Muscle of leg (tissue), 11 donors: ENCODE measurements around the gene COQ9. TPM values are rescaled to one million over a fixed set of nuclear protein-coding genes. Genes with fewer than 3 reads are reported as not detected.

Source experiments
- DNase-seq: peaks from one replicate; pipeline ENCODE4 v3.0.0; 2013
- H3K27ac ChIP-seq: one replicate; pipeline ENCODE4 v1.5.1; 2013; ENCODE audit warnings: mild to moderate bottlenecking, low read length, control low read depth
- H3K27me3 ChIP-seq: one replicate; pipeline ENCODE4 v1.6.1; 2013; ENCODE audit warnings: low read length; ENCODE audit not compliant: control insufficient read depth, insufficient read depth
- H3K36me3 ChIP-seq: one replicate; pipeline ENCODE4 v1.6.1; 2013; ENCODE audit warnings: low read length; ENCODE audit not compliant: control insufficient read depth, insufficient read depth
- H3K4me1 ChIP-seq: one replicate; pipeline ENCODE4 v1.6.1; 2013; ENCODE audit warnings: low read length; ENCODE audit not compliant: control insufficient read depth, insufficient read depth
- H3K4me3 ChIP-seq: one replicate; pipeline ENCODE4 v1.5.1; 2013; ENCODE audit warnings: low read length, control low read depth
- H3K9me3 ChIP-seq: replicated peaks from 2 replicates; pipeline ENCODE4 v1.6.1; 2013; ENCODE audit warnings: low read depth, low read length; ENCODE audit not compliant: control insufficient read depth
- WGBS: methylation state at CpG from one replicate; pipeline ENCODE4 v1.1.5; 2013; ENCODE audit warnings: missing lambda C conversion rate; ENCODE audit not compliant: insufficient coverage; 5-methylcytosine and 5-hydroxymethylcytosine counted together
- polyA plus RNA-seq, 8 donors: library from polyadenylated mRNA; unstranded; fragments of 120-200 nt; gene quantifications; one replicate each; pipeline versions ENCODE4 v1.2.1 to v1.2.3, GENCODE V29; 2013; ENCODE audit warnings: inconsistent platforms in 1 of 8, low replicate concordance in 1 of 8; ENCODE audit not compliant: insufficient read length in 8 of 8, insufficient read depth in 1 of 8
- total RNA-seq: library from RNA; stranded (reverse); fragments of 120-200 nt; gene quantifications from one replicate; pipeline ENCODE4 v1.2.4, GENCODE V29; 2013

Gene COQ9
- total and polyA plus RNA-seq, 9 donors, result 57.0 to 75.0 (median 67.4) TPM

DNA sequence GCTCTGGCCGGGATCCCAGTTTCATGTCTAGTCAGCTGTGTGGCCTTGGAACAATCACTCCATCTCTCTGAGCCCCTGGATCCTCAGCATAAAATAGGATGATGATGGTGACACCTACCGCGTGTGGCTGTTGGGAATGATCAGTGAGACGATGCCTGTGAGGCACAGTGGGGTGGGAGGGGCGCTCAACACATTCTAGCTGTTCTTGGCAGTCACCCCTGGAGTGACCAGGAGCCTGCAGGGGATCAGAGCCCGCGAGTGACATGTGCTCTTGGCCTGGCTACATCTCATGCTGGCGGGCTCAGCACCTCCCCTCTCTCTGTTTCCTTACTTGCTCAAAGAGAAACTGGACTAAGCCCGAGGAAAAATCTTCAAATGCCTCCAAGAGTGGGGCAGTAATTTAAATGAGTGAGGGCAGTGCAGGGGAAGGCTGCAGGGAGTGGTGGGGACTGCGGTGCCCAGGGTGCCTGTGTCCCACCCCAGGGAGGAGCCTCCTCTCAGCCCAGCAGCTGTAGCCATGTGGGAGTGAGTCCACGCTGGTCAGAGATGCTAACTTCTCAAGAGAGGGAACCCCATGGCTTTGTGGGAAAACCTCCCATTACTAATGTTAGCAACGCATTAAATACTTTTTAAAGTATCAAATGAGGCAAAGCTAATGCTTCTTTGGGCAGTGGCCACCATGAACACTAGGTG lies 62.1 kb downstream of the COQ9 start:
- DNase-seq, result no peak
- 46% methylated on average over 5 of the region's 12 CpGs for WGBS

DNA sequence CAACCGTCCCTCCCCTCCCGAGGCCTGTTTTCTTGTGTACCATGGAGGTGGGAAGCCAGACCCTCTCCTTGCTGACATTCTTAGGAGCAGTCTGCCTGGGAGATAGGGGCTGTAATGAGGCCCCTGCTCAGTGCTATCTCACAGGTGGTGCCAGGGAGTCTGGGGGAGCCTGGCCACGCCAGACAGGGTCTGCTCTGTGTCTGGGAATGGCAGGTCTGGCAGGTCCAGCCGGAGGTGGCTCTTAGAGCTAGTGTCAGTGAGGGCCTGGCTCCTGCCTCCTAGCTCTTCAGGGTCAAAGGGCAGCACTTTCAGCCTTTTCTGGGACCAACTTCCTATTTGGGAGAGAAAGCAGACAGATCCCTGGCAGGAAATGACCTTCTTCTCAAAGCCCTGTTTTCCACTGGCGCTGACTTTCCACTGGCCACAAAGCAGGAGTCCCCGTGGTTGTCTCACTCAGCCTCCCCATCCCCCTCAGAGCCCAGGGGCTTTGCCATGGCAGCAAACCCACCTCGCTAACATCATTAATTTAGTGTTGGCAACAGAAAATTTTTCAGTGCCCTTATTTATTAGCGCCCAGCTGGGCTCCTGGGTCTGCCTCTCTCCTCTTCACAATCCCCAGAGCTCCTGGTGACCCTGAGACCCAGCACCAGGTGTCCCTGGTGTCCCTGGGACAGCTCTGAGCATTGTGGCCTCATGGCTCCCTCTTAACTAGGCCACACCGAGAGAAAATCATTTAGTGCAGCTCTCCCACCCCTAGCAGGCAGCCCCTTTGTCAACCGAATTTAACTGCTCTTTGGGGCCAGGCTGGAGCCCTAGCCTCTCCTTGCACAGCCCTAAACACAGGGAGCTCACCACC lies 63.0 kb downstream of the COQ9 start:
- DNase-seq, result no peak

More for the DNA sequence above, 62.1 kb downstream of the COQ9 start:
- no peak overlapping the region for H3K27ac ChIP-seq
- no peak overlapping the region for H3K4me3 ChIP-seq
- H3K4me1 ChIP-seq, result peaks cover 14% of the 10 kb centered on the region
- no peaks in the 10 kb centered on the region for H3K9me3 ChIP-seq
- no peaks in the 10 kb centered on the region for H3K27me3 ChIP-seq
- peaks cover 32% of the 10 kb centered on the region for H3K36me3 ChIP-seq

More for the DNA sequence above, 63.0 kb downstream of the COQ9 start:
- Histone ChIP-seq H3K27me3 (no peaks in the 10 kb centered on the region), H3K4me3 (no peak overlapping the region), H3K4me1 (peaks cover 16% of the 10 kb centered on the region), H3K9me3 (no peaks in the 10 kb centered on the region), H3K27ac (no peak overlapping the region), H3K36me3 (peaks cover 40% of the 10 kb centered on the region)
- 34% methylated on average over 8 of the region's 10 CpGs for WGBS

Other genes starting within 250 kb of the COQ9 start
- 43.5 TPM for gene ARL2BP, start 202.2 kb upstream of the COQ9 start, total RNA-seq
- 10 to 100 TPM; 38.4 to 59.4 (median 46.2) TPM for gene ARL2BP, start 202.2 kb upstream of the COQ9 start, polyA plus RNA-seq
- 0.40 TPM for gene PLLP, start 162.8 kb upstream of the COQ9 start, total RNA-seq
- 1 to 10 TPM; 1.0 to 9.6 (median 2.1) TPM for gene PLLP, start 162.8 kb upstream of the COQ9 start, polyA plus RNA-seq
- not detected for gene CCL22, start 88.7 kb upstream of the COQ9 start, total RNA-seq
- under 1 TPM in 4 of 8 donors, not detected in 4; 0.06 to 0.19 (median 0.10) TPM for gene CCL22, start 88.7 kb upstream of the COQ9 start, polyA plus RNA-seq
- gene CX3CL1, start 75.0 kb upstream of the COQ9 start, total RNA-seq, result 2.5 TPM
- gene CX3CL1, start 75.0 kb upstream of the COQ9 start, polyA plus RNA-seq, result 1 to 10 TPM; 2.9 to 7.0 (median 5.1) TPM
- gene CCL17, start 42.7 kb upstream of the COQ9 start, total RNA-seq, result not detected
- gene CCL17, start 42.7 kb upstream of the COQ9 start, polyA plus RNA-seq, result not detected
- gene CIAPIN1, start 94 bp upstream of the COQ9 start, total RNA-seq, result 45.8 TPM
- gene CIAPIN1, start 94 bp upstream of the COQ9 start, polyA plus RNA-seq, result 10 to 100 TPM; 56.9 to 65.8 (median 60.8) TPM
- 55.6 TPM for gene POLR2C, start 15.2 kb downstream of the COQ9 start, total RNA-seq
- gene POLR2C, start 15.2 kb downstream of the COQ9 start, polyA plus RNA-seq, result 10 to 100 TPM; 44.3 to 56.7 (median 48.2) TPM
- gene DOK4, start 39.0 kb downstream of the COQ9 start, total RNA-seq, result 8.2 TPM
- 10 to 100 TPM in 6 of 8 donors, 1 to 10 TPM in 2; 6.8 to 14.9 (median 11.4) TPM for gene DOK4, start 39.0 kb downstream of the COQ9 start, polyA plus RNA-seq
- gene CCDC102A, start 89.1 kb downstream of the COQ9 start, total RNA-seq, result 13.9 TPM
- 10 to 100 TPM in 7 of 8 donors, 1 to 10 TPM in 1; 9.3 to 20.9 (median 15.9) TPM for gene CCDC102A, start 89.1 kb downstream of the COQ9 start, polyA plus RNA-seq
- gene ADGRG5, start 95.2 kb downstream of the COQ9 start, total RNA-seq, result 0.13 TPM
- gene ADGRG5, start 95.2 kb downstream of the COQ9 start, polyA plus RNA-seq, result 1 to 10 TPM in 7 of 8 donors, under 1 TPM in 1; 0.64 to 2.6 (median 1.8) TPM
- gene ADGRG1, start 181.2 kb downstream of the COQ9 start, total RNA-seq, result 1.9 TPM
- 10 to 100 TPM in 1 of 8 donors, 1 to 10 TPM in 7; 4.9 to 13.0 (median 5.9) TPM for gene ADGRG1, start 181.2 kb downstream of the COQ9 start, polyA plus RNA-seq
- gene ADGRG3, start 220.8 kb downstream of the COQ9 start, total RNA-seq, result 0.04 TPM
- gene ADGRG3, start 220.8 kb downstream of the COQ9 start, polyA plus RNA-seq, result 1 to 10 TPM in 1 of 8 donors, under 1 TPM in 7; 0.16 to 1.1 (median 0.28) TPM
- gene DRC7, start 247.3 kb downstream of the COQ9 start, total RNA-seq, result 0.09 TPM
- under 1 TPM in 5 of 8 donors, not detected in 3; 0.06 to 0.40 (median 0.20) TPM for gene DRC7, start 247.3 kb downstream of the COQ9 start, polyA plus RNA-seq